Endodermal cell (in vitro differentiated cells): ENCODE data around the gene NCOA6. TPM values are rescaled to one million over a fixed set of nuclear protein-coding genes. Genes with fewer than 3 reads are reported as not detected.

Experiments
- DNase-seq: peaks from one replicate; pipeline ENCODE4 v3.0.0-alpha.2; 2017
- H3K27ac ChIP-seq: 2 replicates; pipeline ENCODE4 v1.5.1; 2013; ENCODE audit warnings: mild to moderate bottlenecking, low read depth, low read length, moderate library complexity
- H3K27me3 ChIP-seq: 2 replicates; pipeline ENCODE4 v1.6.1; 2013; ENCODE audit warnings: mild to moderate bottlenecking, low read length, moderate library complexity; ENCODE audit not compliant: insufficient read depth, control insufficient read depth, poor library complexity, severe bottlenecking
- H3K36me3 ChIP-seq: 2 replicates; pipeline ENCODE4 v1.7.0; 2013; ENCODE audit warnings: mild to moderate bottlenecking, low read length, moderate library complexity; ENCODE audit not compliant: control insufficient read depth, insufficient read depth
- H3K4me1 ChIP-seq: one replicate; pipeline ENCODE4 v1.7.0; 2013; ENCODE audit warnings: low read length; ENCODE audit not compliant: control insufficient read depth, insufficient read depth
- H3K4me3 ChIP-seq: 2 replicates; pipeline ENCODE4 v1.5.1; 2013; ENCODE audit warnings: mild to moderate bottlenecking, low read length, moderate library complexity
- H3K9ac ChIP-seq: 2 replicates; pipeline ENCODE4 v1.6.1; 2013; ENCODE audit warnings: mild to moderate bottlenecking, low read length, moderate library complexity; ENCODE audit not compliant: poor library complexity, severe bottlenecking; ENCODE audit errors: extremely low read depth
- H3K9me3 ChIP-seq: 2 replicates; pipeline ENCODE4 v1.6.1; 2013; ENCODE audit warnings: mild to moderate bottlenecking, low read length, moderate library complexity; ENCODE audit not compliant: control insufficient read depth
- H3K27ac Mint-ChIP-seq: 2 replicates; pipeline ENCODE4 v1.8.0; 2020; ENCODE audit warnings: mixed read lengths
- H3K27me3 Mint-ChIP-seq: 2 replicates; pipeline ENCODE4 v1.8.0; 2021; ENCODE audit warnings: mild to moderate bottlenecking, mixed read lengths; ENCODE audit not compliant: insufficient read depth
- H3K36me3 Mint-ChIP-seq: 2 replicates; pipeline ENCODE4 v1.8.0; 2020; ENCODE audit warnings: low read depth, mixed read lengths
- H3K4me1 Mint-ChIP-seq: 2 replicates; pipeline ENCODE4 v1.8.0; 2020; ENCODE audit warnings: mixed read lengths
- H3K4me3 Mint-ChIP-seq: 2 replicates; pipeline ENCODE4 v1.8.0; 2020; ENCODE audit warnings: mild to moderate bottlenecking, moderate library complexity, mixed read lengths
- H3K9me3 Mint-ChIP-seq: 2 replicates; pipeline ENCODE4 v1.8.0; 2020; ENCODE audit warnings: mild to moderate bottlenecking, mixed read lengths
- CTCF ChIP-seq: fragments of 200-600 bp; sonication (generic); conservative IDR thresholded peaks from 2 replicates; pipeline ENCODE4 v1.5.0; 2021; ENCODE audit warnings: antibody characterized with exemption, mild to moderate bottlenecking
- WGBS, 2 experiments: methylation state at CpG; one replicate each; pipeline versions ENCODE4 v1.1.5 to v1.1.7; 2013; ENCODE audit warnings: missing lambda C conversion rate in 2 of 2, mixed read lengths in 1 of 2; ENCODE audit not compliant: insufficient coverage in 1 of 2, insufficient read length in 1 of 2; 5-methylcytosine and 5-hydroxymethylcytosine counted together
- total RNA-seq, 2 donors: library from RNA; stranded (reverse); fragmentation: NEBNext Ultra II Directional in 1 of 2; extraction: Animal tissue kit (Norgen Biotek cat#: 25700) in 1 of 2; gene quantifications; 2 replicates in 1 of 2; 3 replicates in 1 of 2; pipeline ENCODE4 v1.2.1, GENCODE V29; 2021

Gene NCOA6
- total RNA-seq, 2 donors from 2014 or later, result 27.1 to 37.4 TPM

- Mint-ChIP-seq H3K27ac (peak within 1 kb of the TSS; percentile 99), H3K36me3 (no peaks in the 10 kb centered on the region), H3K9me3 (no peaks in the 10 kb centered on the region), H3K27me3 (peaks cover 32% of the 10 kb centered on the region), H3K4me3 (peak within 1 kb of the TSS; percentile 90), H3K4me1 (peaks cover 29% of the 10 kb centered on the region)
- peak within 1 kb of the TSS; percentile 96 for H3K9ac ChIP-seq
- no peak for TF ChIP-seq CTCF
- DNase-seq, result peak; percentile 97
- H3K36me3 ChIP-seq, result no peaks in the 10 kb centered on the region
- H3K4me3 ChIP-seq, result peak within 1 kb of the TSS; percentile 88
- peaks cover 5% of the 10 kb centered on the region for H3K4me1 ChIP-seq
- 0 to 1% methylated on average over 43 to 82 of the region's 82 CpGs for WGBS, 2 experiments
- H3K27me3 ChIP-seq, result peaks cover 8% of the 10 kb centered on the region
- H3K9me3 ChIP-seq, result no peaks in the 10 kb centered on the region
- peak within 1 kb of the TSS; percentile 99 for H3K27ac ChIP-seq
Measured at GRCh38 chr20:34704177-34705007, 121.1 kb downstream of the NCOA6 start, which contains the start of gene TP53INP2. Gene TP53INP2, plus strand, starts transcription at chr20:34704344. Its CDS starts 4,396 bp downstream, at chr20:34708740.

DNA sequence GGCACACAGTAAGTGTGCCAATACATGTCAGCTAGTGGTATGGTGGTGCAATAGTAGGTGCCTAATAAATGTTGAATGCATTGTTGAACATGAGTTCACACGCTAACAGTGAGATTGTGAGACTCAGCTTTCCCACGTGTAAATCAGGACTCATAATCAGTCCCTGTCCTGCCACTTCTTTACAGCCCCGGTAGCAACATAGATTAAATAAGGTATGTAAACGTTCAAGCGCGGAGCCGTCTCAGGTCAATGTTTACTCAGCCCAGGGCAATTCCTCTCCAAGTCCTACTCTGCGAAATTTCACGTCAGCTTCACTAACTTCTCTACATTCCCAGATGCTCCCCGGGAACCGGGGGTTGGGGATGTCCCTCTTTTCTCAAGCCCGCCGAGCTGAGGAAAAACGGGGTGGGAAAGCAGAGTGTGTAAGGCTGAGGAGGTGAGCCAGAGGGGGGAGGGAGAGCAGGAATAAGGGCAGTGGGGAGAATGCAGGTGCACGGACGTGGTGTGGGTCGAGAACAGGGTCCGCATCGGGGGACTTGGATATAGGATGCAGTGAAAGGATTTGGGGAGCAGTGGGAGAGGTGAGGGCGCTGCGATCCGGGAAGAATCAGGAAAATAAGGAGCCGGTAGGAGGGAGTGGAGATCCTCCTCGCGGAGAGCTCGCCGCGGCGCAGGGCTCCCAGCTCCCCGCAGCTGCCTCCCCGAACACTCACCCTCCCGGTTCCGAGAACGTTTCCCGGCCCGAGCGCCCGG, 121.9 kb downstream of the NCOA6 start:
- Histone ChIP-seq H3K27ac (peak overlapping the region; percentile 99), H3K4me3 (peak overlapping the region; percentile 88), H3K36me3 (no peaks in the 10 kb centered on the region), H3K4me1 (peaks cover 5% of the 10 kb centered on the region), H3K27me3 (peaks cover 8% of the 10 kb centered on the region), H3K9ac (peak overlapping the region; percentile 96), H3K9me3 (no peaks in the 10 kb centered on the region)
- DNase-seq, result peak; percentile 66
- WGBS, 2 experiments, result 3 to 6% methylated on average over 8 to 34 of the region's 38 CpGs
- peak overlapping the region; percentile 90 for H3K4me3 Mint-ChIP-seq
- no peaks in the 10 kb centered on the region for H3K9me3 Mint-ChIP-seq
- peaks cover 28% of the 10 kb centered on the region for H3K4me1 Mint-ChIP-seq
- peak overlapping the region; percentile 96 for H3K27ac Mint-ChIP-seq
- H3K36me3 Mint-ChIP-seq, result no peaks in the 10 kb centered on the region
- H3K27me3 Mint-ChIP-seq, result peaks cover 30% of the 10 kb centered on the region
- peak; percentile 39 for TF ChIP-seq CTCF

DNA sequence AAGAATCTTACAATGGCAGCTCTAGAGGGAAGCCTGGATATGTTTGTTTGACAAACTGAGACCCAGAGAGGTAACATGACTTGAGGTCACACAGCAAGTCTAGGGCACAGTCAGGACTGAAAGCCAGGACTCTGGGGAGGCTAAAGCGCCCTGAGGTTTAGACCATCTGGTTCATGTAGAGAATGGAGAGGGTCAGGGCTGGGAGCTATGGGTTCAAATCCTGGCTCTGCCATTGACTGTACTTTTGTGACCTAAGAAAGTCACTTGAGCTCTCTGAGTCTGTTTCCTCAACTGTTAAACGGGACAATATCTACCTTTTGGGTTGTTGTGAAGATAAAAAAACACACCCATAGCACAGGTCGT, 122.4 kb downstream of the NCOA6 start:
- H3K9ac ChIP-seq, result peak overlapping the region; percentile 96
- Mint-ChIP-seq H3K27ac (peak overlapping the region; percentile 96), H3K4me3 (peak overlapping the region; percentile 90), H3K4me1 (peaks cover 25% of the 10 kb centered on the region), H3K36me3 (no peaks in the 10 kb centered on the region), H3K9me3 (no peaks in the 10 kb centered on the region), H3K27me3 (peaks cover 24% of the 10 kb centered on the region)
- no peak for TF ChIP-seq CTCF
- 56 to 58% methylated on average over 3 of the region's 3 CpGs for WGBS, 2 experiments
- DNase-seq, result no peak
- H3K27ac ChIP-seq, result no peak overlapping the region
- H3K27me3 ChIP-seq, result peaks cover 8% of the 10 kb centered on the region
- H3K4me3 ChIP-seq, result peak overlapping the region; percentile 88
- no peaks in the 10 kb centered on the region for H3K9me3 ChIP-seq
- H3K36me3 ChIP-seq, result no peaks in the 10 kb centered on the region
- peaks cover 5% of the 10 kb centered on the region for H3K4me1 ChIP-seq
